Left forelimb (tissue), 1 donor: ENCODE results near the gene TKTL1.

Experiments
- DNase-seq: peaks from one replicate; pipeline ENCODE4 v3.0.0-alpha.2; 2018; ENCODE audit warnings: low spot score

The TKTL1 gene

DNA sequence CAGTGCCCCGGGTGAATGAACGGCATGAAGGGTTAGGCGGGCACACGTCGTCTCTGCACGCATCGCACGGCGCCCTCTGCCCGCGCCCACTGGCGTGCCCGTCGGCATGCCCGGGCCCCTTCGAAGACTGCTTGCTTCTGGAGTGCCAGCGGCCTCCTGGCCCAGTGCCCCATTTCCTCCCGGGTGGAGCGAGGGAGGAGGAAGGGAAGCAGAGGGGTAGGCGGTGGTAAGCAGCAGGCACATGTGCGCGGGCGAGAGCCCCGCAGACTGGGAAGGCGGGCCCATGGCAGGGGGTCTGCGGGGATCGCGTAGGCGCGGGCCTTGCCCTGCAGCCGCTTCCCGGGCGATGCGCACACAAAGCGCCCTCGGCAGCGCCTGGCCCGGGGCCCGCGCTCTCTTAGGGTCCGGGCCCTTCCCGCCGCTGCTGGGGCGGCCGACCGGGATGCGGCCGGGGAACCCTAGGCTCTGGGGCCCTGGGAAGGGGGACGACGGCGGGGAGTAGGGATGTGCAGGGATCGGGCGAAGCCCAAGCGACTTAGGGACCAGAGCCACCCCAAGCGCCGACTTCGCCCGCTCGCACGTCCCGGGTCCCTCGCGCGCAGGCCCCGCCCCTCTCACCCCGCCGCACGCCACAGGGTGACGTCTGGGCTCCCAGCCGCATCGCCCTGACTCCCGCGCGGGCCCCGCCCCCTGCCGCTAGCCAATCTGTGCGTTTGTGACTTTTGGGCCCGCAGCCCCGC is 82.6 kb downstream of the TKTL1 start:
- peak; percentile 74 for DNase-seq

DNA sequence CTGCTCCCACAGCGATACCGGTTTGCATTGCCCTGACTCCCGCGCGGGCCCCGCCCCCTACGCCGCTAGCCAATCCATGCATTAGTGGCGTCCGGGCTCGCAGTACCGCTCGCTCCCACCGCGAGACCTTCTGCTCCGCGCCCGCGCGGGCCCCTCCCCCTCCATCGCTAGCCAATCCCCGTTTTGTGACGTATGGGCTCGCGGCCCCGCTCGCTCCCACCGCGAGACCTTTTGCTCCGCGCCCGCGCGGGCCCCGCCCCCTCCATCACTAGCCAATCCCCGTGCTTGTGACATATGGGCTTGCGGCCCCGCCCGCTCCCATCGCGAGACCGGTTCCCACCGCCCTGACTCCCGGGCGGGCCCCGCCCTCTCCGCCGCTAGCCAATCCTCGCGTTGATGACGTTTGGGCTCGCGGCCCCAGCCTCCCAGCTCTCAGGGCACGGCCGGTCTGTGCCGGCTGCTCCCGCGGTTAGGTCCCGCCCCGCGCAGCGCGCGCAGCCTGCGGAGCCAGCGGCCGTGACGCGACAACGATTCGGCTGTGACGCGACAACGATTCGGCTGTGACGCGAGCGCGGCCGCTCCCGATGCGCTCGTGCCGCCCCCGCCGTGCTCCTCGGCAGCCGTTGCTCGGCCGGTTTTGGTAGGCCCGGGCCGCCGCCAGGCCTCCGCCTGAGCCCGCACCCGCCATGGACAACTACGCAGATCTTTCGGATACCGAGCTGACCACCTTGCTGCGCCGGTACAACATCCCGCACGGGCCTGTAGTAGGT is 83.4 kb downstream of the TKTL1 start, which contains the start of gene EMD:
TSS of gene EMD (plus strand) at position 497 of the 770 bp plus-strand sequence. CDS start at position 687, 190 bp downstream.
- DNase-seq, result peak; percentile 96

DNA sequence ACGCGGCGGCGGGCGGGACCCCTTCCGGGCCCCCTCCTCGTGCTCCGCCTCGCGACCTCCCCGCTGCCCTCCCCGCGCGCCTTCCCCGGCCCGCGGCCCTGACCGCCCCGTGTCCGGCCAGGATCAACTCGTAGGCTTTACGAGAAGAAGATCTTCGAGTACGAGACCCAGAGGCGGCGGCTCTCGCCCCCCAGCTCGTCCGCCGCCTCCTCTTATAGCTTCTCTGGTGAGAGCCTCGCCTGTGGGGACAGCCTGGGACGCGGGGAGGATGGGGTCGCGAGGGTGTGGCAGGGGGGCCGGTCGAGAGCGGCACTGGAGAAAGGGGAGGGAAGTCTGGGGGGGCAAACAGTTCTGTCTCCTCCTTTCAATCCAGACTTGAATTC is 84.0 kb downstream of the TKTL1 start:
- no peak for DNase-seq
